DMS 273 (cell line): ENCODE results near the gene LPIN2.
"Not testable (repeated sequence)": the region's sequence is repeated elsewhere in the genome, so short reads cannot be mapped to it uniquely, and the experiment has no call there.

Experiments used
- DNase-seq: peaks from one replicate; lab custom pipeline; 2025; ENCODE audit not compliant: unreplicated experiment; lab: John Stamatoyannopoulos, UW

Gene LPIN2

GRCh38 chr18:3044931-3045698 is 32.2 kb upstream of the LPIN2 start:
- DNase-seq = peak; percentile 75

- no peak for DNase-seq
Measured at GRCh38 chr18:3042379-3042778, 29.4 kb upstream of the LPIN2 start.

- DNase-seq = peak; percentile 62
Measured at GRCh38 chr18:3041843-3042242, 28.9 kb upstream of the LPIN2 start.

GRCh38 chr18:3040881-3041280 is 27.9 kb upstream of the LPIN2 start:
- DNase-seq = no peak

GRCh38 chr18:3040173-3040572 is 27.2 kb upstream of the LPIN2 start:
- no peak for DNase-seq

GRCh38 chr18:3037423-3037915 is 24.5 kb upstream of the LPIN2 start:
- DNase-seq = no peak

- no peak for DNase-seq
Measured at GRCh38 chr18:3036108-3036507, 23.2 kb upstream of the LPIN2 start.

- DNase-seq = no peak
Measured at GRCh38 chr18:3035635-3036034, 22.7 kb upstream of the LPIN2 start.

- no peak for DNase-seq
Measured at GRCh38 chr18:3032721-3033120, 19.8 kb upstream of the LPIN2 start.

- DNase-seq = no peak
Measured at GRCh38 chr18:3029215-3029952, 16.4 kb upstream of the LPIN2 start.

- DNase-seq = not testable (repeated sequence)
Measured at GRCh38 chr18:3028115-3028514, 15.2 kb upstream of the LPIN2 start.

- no peak for DNase-seq
Measured at GRCh38 chr18:3027370-3027891, 14.5 kb upstream of the LPIN2 start.

GRCh38 chr18:3025544-3025943 is 12.6 kb upstream of the LPIN2 start:
- DNase-seq = no peak

GRCh38 chr18:3023603-3024002 is 10.7 kb upstream of the LPIN2 start:
- DNase-seq = not testable (repeated sequence)

- DNase-seq = no peak
Measured at GRCh38 chr18:3016585-3017297, 3.8 kb upstream of the LPIN2 start.

- no peak for DNase-seq
Measured at GRCh38 chr18:3015851-3016250, 2.9 kb upstream of the LPIN2 start.

- no peak for DNase-seq
Measured at GRCh38 chr18:3015204-3015592, 2.3 kb upstream of the LPIN2 start.

GRCh38 chr18:3014503-3015203 is 1.7 kb upstream of the LPIN2 start:
- peak; percentile 31 for DNase-seq

- DNase-seq = peak; percentile 83
Measured at GRCh38 chr18:3012136-3013023, 564 bp downstream of the LPIN2 start.

GRCh38 chr18:3010086-3010485 is 2.9 kb downstream of the LPIN2 start:
- DNase-seq = no peak
